Activated naive CD4-positive, alpha-beta T cell treated with anti-CD3 and anti-CD28 coated beads, Interleukin-2, amount 50 U/mL, for 24 hours (primary cell): ENCODE results near the gene NFE2L2.

Experiments used
- H3K27ac Mint-ChIP-seq: one replicate; pipeline ENCODE4 v1.8.0; 2021; ENCODE audit warnings: mild to moderate bottlenecking, mixed read lengths
- H3K27me3 Mint-ChIP-seq: one replicate; pipeline ENCODE4 v1.8.0; 2021; ENCODE audit warnings: mixed read lengths
- H3K36me3 Mint-ChIP-seq: one replicate; pipeline ENCODE4 v1.8.0; 2021; ENCODE audit warnings: mixed read lengths
- H3K4me1 Mint-ChIP-seq: one replicate; pipeline ENCODE4 v1.8.0; 2021; ENCODE audit warnings: mixed read lengths
- H3K4me3 Mint-ChIP-seq: one replicate; pipeline ENCODE4 v1.8.0; 2021; ENCODE audit warnings: mild to moderate bottlenecking, mixed read lengths
- H3K9me3 Mint-ChIP-seq: one replicate; pipeline ENCODE4 v1.8.0; 2021; ENCODE audit warnings: mixed read lengths

The NFE2L2 gene

DNA sequence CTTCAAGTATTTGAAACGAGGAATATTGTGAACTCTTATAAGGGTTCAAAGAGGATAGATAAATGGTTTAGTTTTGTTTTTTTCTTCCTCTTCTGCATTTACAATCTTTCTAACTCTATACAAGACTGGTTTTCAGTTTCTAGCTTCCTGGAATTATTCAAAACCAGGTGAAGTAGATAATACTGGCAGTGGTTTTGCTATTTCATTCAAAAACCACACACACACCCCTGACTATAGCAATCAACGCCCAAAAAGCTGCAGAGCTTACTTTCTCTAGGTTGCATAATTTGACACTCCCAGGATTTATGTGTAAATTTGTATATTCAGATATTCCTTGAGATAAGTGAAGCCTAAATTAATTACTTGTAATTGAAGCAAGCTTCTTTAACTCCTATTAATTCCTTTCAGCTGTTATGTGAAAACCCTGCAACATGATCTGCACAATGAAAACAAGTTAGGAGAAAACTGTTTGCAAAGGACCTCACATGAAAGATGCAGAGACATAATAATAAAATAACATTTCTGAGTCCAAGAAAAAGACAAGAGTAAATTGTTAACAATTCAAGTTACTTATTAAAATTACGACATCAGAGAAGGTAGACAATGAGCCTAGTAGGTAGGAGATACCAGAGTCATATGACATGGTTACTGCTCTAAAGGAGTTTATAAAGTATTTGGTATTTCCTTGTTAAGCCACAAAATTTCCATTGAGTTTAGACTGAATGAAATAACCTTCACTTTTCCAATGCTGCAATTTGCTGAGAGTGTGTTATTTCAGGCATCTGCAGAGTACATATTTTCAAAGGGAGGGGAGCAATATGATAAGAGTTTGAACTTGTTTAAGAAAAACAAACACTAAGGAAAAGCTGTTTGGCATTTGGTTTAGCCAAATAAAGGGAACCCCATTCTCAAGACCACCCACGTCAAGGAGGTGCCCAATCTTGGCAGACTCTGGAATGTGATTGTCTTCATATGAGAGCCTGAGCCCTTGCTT is 1.6 kb upstream of the NFE2L2 start:
- no peaks in the 10 kb centered on the region for H3K9me3 Mint-ChIP-seq
- H3K4me3 Mint-ChIP-seq: peak overlapping the region; percentile 96
- H3K27me3 Mint-ChIP-seq: no peaks in the 10 kb centered on the region
- peaks cover 47% of the 10 kb centered on the region for H3K4me1 Mint-ChIP-seq
- H3K27ac Mint-ChIP-seq: peak overlapping the region; percentile 99
- peaks cover 11% of the 10 kb centered on the region for H3K36me3 Mint-ChIP-seq

GRCh38 chr2:177264209-177264692 is 276 bp downstream of the NFE2L2 start:
- Mint-ChIP-seq H3K36me3 (peaks cover 11% of the 10 kb centered on the region), H3K4me1 (peaks cover 51% of the 10 kb centered on the region), H3K27me3 (no peaks in the 10 kb centered on the region), H3K4me3 (peak overlapping the region; percentile 96), H3K9me3 (no peaks in the 10 kb centered on the region), H3K27ac (no peak overlapping the region)

GRCh38 chr2:177263451-177264208 is 897 bp downstream of the NFE2L2 start:
- H3K4me3 Mint-ChIP-seq: peak overlapping the region; percentile 96
- H3K36me3 Mint-ChIP-seq: peaks cover 11% of the 10 kb centered on the region
- H3K4me1 Mint-ChIP-seq: peaks cover 56% of the 10 kb centered on the region
- peak overlapping the region; percentile 98 for H3K27ac Mint-ChIP-seq
- no peaks in the 10 kb centered on the region for H3K27me3 Mint-ChIP-seq
- no peaks in the 10 kb centered on the region for H3K9me3 Mint-ChIP-seq

GRCh38 chr2:177262958-177263450 is 1.5 kb downstream of the NFE2L2 start:
- Mint-ChIP-seq H3K4me3 (peak overlapping the region; percentile 96), H3K4me1 (peaks cover 63% of the 10 kb centered on the region), H3K27me3 (no peaks in the 10 kb centered on the region), H3K27ac (peak overlapping the region; percentile 98), H3K9me3 (no peaks in the 10 kb centered on the region), H3K36me3 (peaks cover 15% of the 10 kb centered on the region)

DNA sequence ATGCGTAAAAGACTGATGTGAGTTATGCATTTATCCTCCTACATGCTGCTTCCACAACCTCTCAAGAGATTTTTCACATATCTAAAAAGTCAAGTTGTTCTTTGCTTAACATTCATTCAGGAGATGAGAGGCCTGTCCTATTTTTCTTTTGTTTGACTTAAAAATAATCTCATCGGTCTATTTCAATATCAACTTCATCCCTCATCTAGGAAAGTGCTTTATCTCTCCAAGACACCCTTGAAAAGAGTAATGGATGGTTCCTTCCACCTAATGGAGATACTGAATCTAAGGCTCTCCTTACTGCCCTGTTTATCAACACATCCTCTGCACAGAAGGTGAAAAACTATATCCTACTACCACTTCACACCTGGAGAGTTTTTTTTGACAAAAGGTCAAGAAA is 2.4 kb downstream of the NFE2L2 start:
- Mint-ChIP-seq H3K36me3 (peaks cover 15% of the 10 kb centered on the region), H3K27me3 (no peaks in the 10 kb centered on the region), H3K27ac (peak overlapping the region; percentile 96)

GRCh38 chr2:177261116-177262060 is 3.1 kb downstream of the NFE2L2 start:
- Mint-ChIP-seq H3K9me3 (no peaks in the 10 kb centered on the region), H3K36me3 (peaks cover 15% of the 10 kb centered on the region), H3K27ac (peak overlapping the region; percentile 96), H3K4me1 (peaks cover 67% of the 10 kb centered on the region), H3K4me3 (peak overlapping the region; percentile 96), H3K27me3 (no peaks in the 10 kb centered on the region)

More for the DNA sequence above, 2.4 kb downstream of the NFE2L2 start:
- no peaks in the 10 kb centered on the region for H3K9me3 Mint-ChIP-seq
- H3K4me3 Mint-ChIP-seq: peak overlapping the region; percentile 96
- H3K4me1 Mint-ChIP-seq: peaks cover 66% of the 10 kb centered on the region

- Mint-ChIP-seq H3K4me3 (peak overlapping the region; percentile 96), H3K27ac (peak overlapping the region; percentile 31), H3K36me3 (peaks cover 19% of the 10 kb centered on the region), H3K9me3 (no peaks in the 10 kb centered on the region), H3K27me3 (no peaks in the 10 kb centered on the region), H3K4me1 (peaks cover 68% of the 10 kb centered on the region)
Observed at GRCh38 chr2:177260379-177260778, 4.1 kb downstream of the NFE2L2 start.

DNA sequence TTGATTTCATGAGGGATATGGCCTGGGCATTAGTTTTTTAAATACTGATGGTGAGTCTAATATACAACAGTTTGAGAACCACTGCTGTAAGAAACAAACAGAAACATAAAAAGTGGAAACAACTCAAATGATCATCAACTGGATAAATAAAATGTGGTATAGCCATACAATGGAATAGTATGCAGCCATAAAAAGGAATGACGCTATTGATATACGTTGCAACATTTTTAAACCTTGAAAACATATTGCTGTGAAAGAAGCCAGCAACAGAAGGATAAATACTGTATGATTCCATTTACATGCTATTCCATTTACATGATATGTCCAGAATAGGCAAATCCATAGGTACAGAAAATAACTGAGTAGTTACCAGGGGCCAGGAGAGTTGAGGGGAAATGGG is 6.5 kb downstream of the NFE2L2 start:
- peak overlapping the region; percentile 36 for H3K27ac Mint-ChIP-seq
- peak overlapping the region; percentile 53 for H3K4me3 Mint-ChIP-seq

DNA sequence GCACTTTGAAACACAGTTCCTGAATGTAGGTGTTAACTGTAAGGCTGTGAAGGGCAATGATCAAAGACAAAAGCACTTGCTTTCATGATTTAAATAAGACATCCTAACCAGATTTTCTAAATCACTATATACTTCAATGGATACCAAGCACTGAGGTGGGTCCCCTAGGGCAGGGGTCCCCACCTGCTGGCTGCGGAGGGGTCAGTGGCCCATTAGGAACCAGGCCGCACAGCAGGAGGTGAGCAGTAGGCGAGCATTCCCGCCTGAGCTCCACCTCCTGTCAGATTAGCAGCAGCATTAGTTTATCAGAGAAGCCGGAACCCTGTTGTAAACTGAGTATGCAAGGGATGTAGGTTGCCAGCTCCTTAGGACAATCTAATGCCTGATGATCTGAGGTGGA is 7.1 kb downstream of the NFE2L2 start:
- H3K27ac Mint-ChIP-seq: no peak overlapping the region

More for the DNA sequence above, 6.5 kb downstream of the NFE2L2 start:
- no peaks in the 10 kb centered on the region for H3K27me3 Mint-ChIP-seq
- H3K36me3 Mint-ChIP-seq: peaks cover 20% of the 10 kb centered on the region
- peaks cover 91% of the 10 kb centered on the region for H3K4me1 Mint-ChIP-seq
- no peaks in the 10 kb centered on the region for H3K9me3 Mint-ChIP-seq

GRCh38 chr2:177256695-177257094 is 7.8 kb downstream of the NFE2L2 start:
- Mint-ChIP-seq H3K4me1 (peaks cover 97% of the 10 kb centered on the region), H3K9me3 (no peaks in the 10 kb centered on the region), H3K4me3 (peak overlapping the region; percentile 59)

More for the DNA sequence above, 7.1 kb downstream of the NFE2L2 start:
- H3K9me3 Mint-ChIP-seq: no peaks in the 10 kb centered on the region
- peak overlapping the region; percentile 59 for H3K4me3 Mint-ChIP-seq
- peaks cover 21% of the 10 kb centered on the region for H3K36me3 Mint-ChIP-seq
- no peaks in the 10 kb centered on the region for H3K27me3 Mint-ChIP-seq
- H3K4me1 Mint-ChIP-seq: peaks cover 97% of the 10 kb centered on the region

DNA sequence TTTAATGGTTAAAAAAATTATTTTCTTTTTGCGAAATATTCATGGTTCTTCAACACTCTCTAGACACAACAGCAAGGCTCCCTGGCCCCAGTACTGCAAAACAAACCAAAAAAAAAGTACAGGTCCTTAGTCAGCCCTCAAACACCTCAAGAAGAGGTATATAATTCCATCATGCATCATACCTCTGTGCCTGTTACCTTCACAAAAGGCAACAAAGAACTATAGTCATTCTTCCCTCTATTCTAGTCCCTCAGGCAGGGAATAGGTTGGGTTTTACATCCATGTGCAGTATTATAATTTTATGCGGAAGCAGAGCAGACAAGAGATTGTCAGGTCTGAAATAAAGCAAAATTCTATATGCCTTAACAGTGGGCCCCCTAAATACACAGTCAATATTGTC is 8.5 kb downstream of the NFE2L2 start:
- Mint-ChIP-seq H3K9me3 (no peaks in the 10 kb centered on the region), H3K27ac (peak overlapping the region; percentile 84), H3K36me3 (peaks cover 26% of the 10 kb centered on the region), H3K4me1 (peaks cover 97% of the 10 kb centered on the region), H3K4me3 (peak overlapping the region; percentile 52), H3K27me3 (no peaks in the 10 kb centered on the region)

More at GRCh38 chr2:177256695-177257094, 7.8 kb downstream of the NFE2L2 start:
- no peaks in the 10 kb centered on the region for H3K27me3 Mint-ChIP-seq
- H3K27ac Mint-ChIP-seq: peak overlapping the region; percentile 84
- peaks cover 21% of the 10 kb centered on the region for H3K36me3 Mint-ChIP-seq

GRCh38 chr2:177255227-177255601 is 9.3 kb downstream of the NFE2L2 start:
- H3K36me3 Mint-ChIP-seq: peaks cover 26% of the 10 kb centered on the region
- no peaks in the 10 kb centered on the region for H3K9me3 Mint-ChIP-seq
- H3K4me3 Mint-ChIP-seq: no peak overlapping the region
- no peaks in the 10 kb centered on the region for H3K27me3 Mint-ChIP-seq
- H3K4me1 Mint-ChIP-seq: peaks cover 99% of the 10 kb centered on the region
- H3K27ac Mint-ChIP-seq: no peak overlapping the region

- peak overlapping the region; percentile 15 for H3K4me3 Mint-ChIP-seq
- peaks cover 28% of the 10 kb centered on the region for H3K36me3 Mint-ChIP-seq
- H3K27me3 Mint-ChIP-seq: no peaks in the 10 kb centered on the region
- H3K27ac Mint-ChIP-seq: peak overlapping the region; percentile 68
- peaks cover 98% of the 10 kb centered on the region for H3K4me1 Mint-ChIP-seq
- H3K9me3 Mint-ChIP-seq: no peaks in the 10 kb centered on the region
Observed at GRCh38 chr2:177254433-177255226, 9.9 kb downstream of the NFE2L2 start.

GRCh38 chr2:177253704-177254103 is 10.8 kb downstream of the NFE2L2 start:
- Mint-ChIP-seq H3K36me3 (peaks cover 29% of the 10 kb centered on the region), H3K4me1 (peaks cover 94% of the 10 kb centered on the region), H3K4me3 (peak overlapping the region; percentile 39), H3K27me3 (no peaks in the 10 kb centered on the region), H3K27ac (peak overlapping the region; percentile 72), H3K9me3 (no peaks in the 10 kb centered on the region)
